Ishikawa (cell line): ENCODE data around the gene TMEM248.

ENCODE experiments used
- CEBPB ChIP-seq: IDR thresholded peaks from 2 replicates; pipeline ENCODE4 v1.6.1; 2012
- EP300 ChIP-seq: IDR thresholded peaks from 2 replicates; pipeline ENCODE4 v1.6.1; 2012; ENCODE audit warnings: borderline replicate concordance
- RAD21 ChIP-seq: IDR thresholded peaks from 2 replicates; pipeline ENCODE4 v1.6.1; 2012; ENCODE audit warnings: low read depth
- TAF1 ChIP-seq: IDR thresholded peaks from 2 replicates; pipeline ENCODE4 v1.6.1; 2012; ENCODE audit warnings: low read depth, mild to moderate bottlenecking
- YY1 ChIP-seq: IDR thresholded peaks from 2 replicates; pipeline ENCODE4 v1.6.1; 2012; ENCODE audit warnings: low read depth
- TF ChIP-seq, protein P1 (sequence below): IDR thresholded peaks from 2 replicates; pipeline ENCODE4 v1.6.1; 2012
- TF ChIP-seq, protein P2 (sequence below): IDR thresholded peaks from 2 replicates; pipeline ENCODE4 v1.6.1; 2012; ENCODE audit warnings: low read depth, mild to moderate bottlenecking

DNA sequence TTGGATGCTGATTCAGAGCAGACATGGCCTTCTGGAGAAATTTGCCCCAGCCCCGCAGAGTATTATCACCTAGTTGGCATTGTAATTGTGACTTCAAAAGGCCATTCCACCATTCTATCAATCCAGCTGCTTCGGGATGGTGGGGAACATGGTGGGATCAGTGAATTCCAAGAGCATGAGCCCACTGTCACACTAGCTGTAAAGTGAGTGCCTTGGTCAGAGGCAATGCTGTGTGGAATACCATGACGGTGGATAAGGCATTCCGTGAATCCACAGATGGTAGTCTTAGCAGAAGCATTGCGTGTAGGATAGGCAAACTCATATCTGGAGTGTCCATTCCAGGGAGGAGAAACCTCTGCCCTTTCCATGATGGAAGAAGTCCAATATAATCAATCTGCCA, 13.3 kb upstream of the TMEM248 start:
- TF ChIP-seq, protein P1, sequence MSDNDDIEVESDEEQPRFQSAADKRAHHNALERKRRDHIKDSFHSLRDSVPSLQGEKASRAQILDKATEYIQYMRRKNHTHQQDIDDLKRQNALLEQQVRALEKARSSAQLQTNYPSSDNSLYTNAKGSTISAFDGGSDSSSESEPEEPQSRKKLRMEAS = no peak
- TF ChIP-seq RAD21 (no peak), TAF1 (no peak), EP300 (no peak), YY1 (no peak), CEBPB (no peak)
- TF ChIP-seq, protein P2, sequence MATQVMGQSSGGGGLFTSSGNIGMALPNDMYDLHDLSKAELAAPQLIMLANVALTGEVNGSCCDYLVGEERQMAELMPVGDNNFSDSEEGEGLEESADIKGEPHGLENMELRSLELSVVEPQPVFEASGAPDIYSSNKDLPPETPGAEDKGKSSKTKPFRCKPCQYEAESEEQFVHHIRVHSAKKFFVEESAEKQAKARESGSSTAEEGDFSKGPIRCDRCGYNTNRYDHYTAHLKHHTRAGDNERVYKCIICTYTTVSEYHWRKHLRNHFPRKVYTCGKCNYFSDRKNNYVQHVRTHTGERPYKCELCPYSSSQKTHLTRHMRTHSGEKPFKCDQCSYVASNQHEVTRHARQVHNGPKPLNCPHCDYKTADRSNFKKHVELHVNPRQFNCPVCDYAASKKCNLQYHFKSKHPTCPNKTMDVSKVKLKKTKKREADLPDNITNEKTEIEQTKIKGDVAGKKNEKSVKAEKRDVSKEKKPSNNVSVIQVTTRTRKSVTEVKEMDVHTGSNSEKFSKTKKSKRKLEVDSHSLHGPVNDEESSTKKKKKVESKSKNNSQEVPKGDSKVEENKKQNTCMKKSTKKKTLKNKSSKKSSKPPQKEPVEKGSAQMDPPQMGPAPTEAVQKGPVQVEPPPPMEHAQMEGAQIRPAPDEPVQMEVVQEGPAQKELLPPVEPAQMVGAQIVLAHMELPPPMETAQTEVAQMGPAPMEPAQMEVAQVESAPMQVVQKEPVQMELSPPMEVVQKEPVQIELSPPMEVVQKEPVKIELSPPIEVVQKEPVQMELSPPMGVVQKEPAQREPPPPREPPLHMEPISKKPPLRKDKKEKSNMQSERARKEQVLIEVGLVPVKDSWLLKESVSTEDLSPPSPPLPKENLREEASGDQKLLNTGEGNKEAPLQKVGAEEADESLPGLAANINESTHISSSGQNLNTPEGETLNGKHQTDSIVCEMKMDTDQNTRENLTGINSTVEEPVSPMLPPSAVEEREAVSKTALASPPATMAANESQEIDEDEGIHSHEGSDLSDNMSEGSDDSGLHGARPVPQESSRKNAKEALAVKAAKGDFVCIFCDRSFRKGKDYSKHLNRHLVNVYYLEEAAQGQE = no peak
